GM21515 (cell line): Measurements from ENCODE around the gene DCBLD1.
A peak's percentile ranks its signal among the peaks of the same experiment; 100 is the strongest.

ENCODE experiments used
- ATAC-seq: cut with Tn5 transposase; IDR thresholded peaks from one replicate; pipeline ENCODE4 v1.9.1; 2021; ENCODE audit not compliant: unreplicated experiment

DCBLD1 gene

GRCh38 chr6:117469791-117470190 lies 12.7 kb upstream of the DCBLD1 start:
- no peak for ATAC-seq

- no peak for ATAC-seq
Measured at GRCh38 chr6:117472667-117473066, 9.8 kb upstream of the DCBLD1 start.

GRCh38 chr6:117473401-117473800 lies 9.1 kb upstream of the DCBLD1 start:
- no peak for ATAC-seq

- peak; percentile 40 for ATAC-seq
Measured at GRCh38 chr6:117477988-117478852, 4.3 kb upstream of the DCBLD1 start.

GRCh38 chr6:117478853-117479231 lies 3.6 kb upstream of the DCBLD1 start:
- no peak for ATAC-seq

- ATAC-seq, result no peak
Measured at GRCh38 chr6:117480651-117481050, 1.8 kb upstream of the DCBLD1 start.

GRCh38 chr6:117481278-117481925 lies 1.1 kb upstream of the DCBLD1 start:
- no peak for ATAC-seq

- ATAC-seq, result no peak
Measured at GRCh38 chr6:117481926-117482239, 591 bp upstream of the DCBLD1 start.

GRCh38 chr6:117483004-117483644 lies 650 bp downstream of the DCBLD1 start:
- peak; percentile 7 for ATAC-seq

GRCh38 chr6:117483645-117484016 lies 1.2 kb downstream of the DCBLD1 start:
- ATAC-seq, result peak; percentile 24

GRCh38 chr6:117484052-117484646 lies 1.7 kb downstream of the DCBLD1 start:
- no peak for ATAC-seq

- no peak for ATAC-seq
Measured at GRCh38 chr6:117485433-117485832, 3.0 kb downstream of the DCBLD1 start.

GRCh38 chr6:117487821-117488220 lies 5.3 kb downstream of the DCBLD1 start:
- ATAC-seq, result no peak

GRCh38 chr6:117489003-117489402 lies 6.5 kb downstream of the DCBLD1 start:
- ATAC-seq, result no peak

GRCh38 chr6:117491916-117492315 lies 9.4 kb downstream of the DCBLD1 start:
- ATAC-seq, result no peak

GRCh38 chr6:117493470-117493869 lies 11.0 kb downstream of the DCBLD1 start:
- ATAC-seq, result no peak

- no peak for ATAC-seq
Measured at GRCh38 chr6:117494283-117494682, 11.8 kb downstream of the DCBLD1 start.

- no peak for ATAC-seq
Measured at GRCh38 chr6:117494694-117495318, 12.3 kb downstream of the DCBLD1 start.

- no peak for ATAC-seq
Measured at GRCh38 chr6:117495425-117495824, 13.0 kb downstream of the DCBLD1 start.

- ATAC-seq, result no peak
Measured at GRCh38 chr6:117495869-117496268, 13.4 kb downstream of the DCBLD1 start.

GRCh38 chr6:117496383-117496990 lies 14.0 kb downstream of the DCBLD1 start:
- ATAC-seq, result peak; percentile 48
